CD4-positive, alpha-beta T cell (primary cell): Measurements from ENCODE around the gene ITPR3. TPM values are rescaled to one million over a fixed set of nuclear protein-coding genes. Genes with fewer than 3 reads are reported as not detected.

Source experiments
- ATAC-seq: fragments of 200-7000 bp; cut with Tn5 transposase; one replicate; pipeline ENCODE4 v1.10.0; 2022; ENCODE audit warnings: mild to moderate bottlenecking; ENCODE audit not compliant: poor library complexity
- CTCF ChIA-PET: fragments of 350-600 bp; sonication (Branson Sonifier 250); formaldehyde crosslinking; loops from one replicate; lab custom pipeline; 2021; ENCODE audit warnings: antibody characterized with exemption, inconsistent platforms; lab: Charles Lee
- POLR2A ChIA-PET: fragments of 350-600 bp; sonication (Branson Sonifier 250); formaldehyde crosslinking; loops from one replicate; lab custom pipeline; 2021; ENCODE audit warnings: antibody characterized with exemption, inconsistent platforms; lab: Charles Lee
- DNase-seq, 14 experiments: peaks; one replicate each; pipeline ENCODE4 v3.0.0-alpha.2; 2013 to 2020; ENCODE audit warnings: mixed read lengths in 2 of 14
- H3K27ac ChIP-seq, 2 donors: one replicate each; pipeline versions ENCODE4 v1.5.1 to v1.7.0; 2013; ENCODE audit warnings: low read length in 2 of 2, low read depth in 1 of 2, mild to moderate bottlenecking in 1 of 2
- H3K27me3 ChIP-seq, 2 experiments: 1 replicate in 1 of 2; 2 replicates in 1 of 2; pipeline versions ENCODE4 v1.6.1 to v1.7.0; 2013; ENCODE audit warnings: low read length in 2 of 2, control low read depth in 1 of 2, mild to moderate bottlenecking in 1 of 2, moderate library complexity in 1 of 2; ENCODE audit not compliant: insufficient read depth in 2 of 2, control insufficient read depth in 1 of 2
- H3K36me3 ChIP-seq: one replicate; pipeline ENCODE4 v1.6.1; 2013; ENCODE audit warnings: low read length, control low read depth; ENCODE audit not compliant: insufficient read depth
- H3K4me1 ChIP-seq: one replicate; pipeline ENCODE4 v1.6.1; 2013; ENCODE audit warnings: low read length, control low read depth; ENCODE audit not compliant: insufficient read depth
- H3K4me3 ChIP-seq: one replicate; pipeline ENCODE4 v1.5.1; 2013; ENCODE audit warnings: mild to moderate bottlenecking, low read length, moderate library complexity
- H3K9me3 ChIP-seq, 2 experiments: 1 replicate in 1 of 2; 2 replicates in 1 of 2; pipeline versions ENCODE4 v1.6.1 to v1.7.0; 2013; ENCODE audit warnings: low read length in 2 of 2, mild to moderate bottlenecking in 2 of 2, control low read depth in 1 of 2, moderate library complexity in 1 of 2; ENCODE audit not compliant: control insufficient read depth in 1 of 2, insufficient read depth in 1 of 2
- H3K27ac Mint-ChIP-seq: one replicate; pipeline ENCODE4 v1.8.0; 2020; ENCODE audit warnings: mixed read lengths
- H3K27me3 Mint-ChIP-seq: one replicate; pipeline ENCODE4 v1.8.0; 2021; ENCODE audit warnings: mixed read lengths
- H3K36me3 Mint-ChIP-seq: one replicate; pipeline ENCODE4 v1.8.0; 2021; ENCODE audit warnings: low read depth, mixed read lengths
- H3K4me1 Mint-ChIP-seq: one replicate; pipeline ENCODE4 v1.8.0; 2021; ENCODE audit warnings: low read depth, mixed read lengths
- H3K4me3 Mint-ChIP-seq: one replicate; pipeline ENCODE4 v1.8.0; 2020; ENCODE audit warnings: mild to moderate bottlenecking, mixed read lengths
- H3K9me3 Mint-ChIP-seq: one replicate; pipeline ENCODE4 v1.8.0; 2020; ENCODE audit warnings: mixed read lengths
- intact Hi-C, 2 experiments: fragments of 100-400 bp; cut with DNase I in 1 of 2; cut with micrococcal nuclease in 1 of 2; formaldehyde crosslinking; loops; one replicate each; pipeline versions ENCODE4 v1.15.1 to v1.9.0; 2023 to 2025; cut with DNase I, micrococcal nuclease
- total RNA-seq, 174 experiments: library from RNA in 2 of 174; stranded (reverse) in 2 of 174; gene quantifications; one replicate each; pipeline ENCODE4 v1.2.3 and lab custom pipeline; 2021 to 2026
- TF ChIP-seq, protein P1 (sequence below): fragments of 200-600 bp; IDR thresholded peaks from one replicate; pipeline ENCODE4 v1.8.0; 2022; ENCODE audit warnings: antibody characterized with exemption, mild to moderate bottlenecking

Gene ITPR3
- total RNA-seq, 2 experiments from 2014 or later = 44.5 to 45.5 TPM

DNA sequence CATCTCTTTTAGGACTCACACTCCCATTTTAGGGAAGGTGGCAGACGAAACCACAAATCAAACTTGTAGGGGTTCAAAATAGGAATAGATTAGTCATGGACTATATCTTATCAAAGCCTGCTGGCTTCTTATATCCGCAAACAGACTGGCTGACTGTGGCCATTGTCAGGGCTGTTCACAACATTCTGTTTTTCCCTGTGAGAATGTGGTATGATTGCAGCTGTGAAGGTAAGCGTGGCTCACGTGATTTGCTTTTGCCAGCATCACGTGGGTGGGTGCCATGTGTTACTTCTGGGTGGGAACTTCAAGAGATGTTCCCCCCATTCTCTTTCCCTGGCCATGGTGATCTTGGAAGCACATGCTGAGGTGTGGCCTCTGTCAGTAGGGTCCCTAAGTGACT, 119.7 kb downstream of the ITPR3 start:
- H3K27me3 Mint-ChIP-seq = peaks cover 12% of the 10 kb centered on the region

GRCh38 chr6:33742092-33742491, 121.0 kb downstream of the ITPR3 start:
- Mint-ChIP-seq H3K27ac (no peak overlapping the region), H3K27me3 (peaks cover 12% of the 10 kb centered on the region), H3K9me3 (no peaks in the 10 kb centered on the region), H3K4me3 (no peak overlapping the region), H3K36me3 (no peaks in the 10 kb centered on the region), H3K4me1 (peaks cover 5% of the 10 kb centered on the region)
- TF ChIP-seq, protein P1, sequence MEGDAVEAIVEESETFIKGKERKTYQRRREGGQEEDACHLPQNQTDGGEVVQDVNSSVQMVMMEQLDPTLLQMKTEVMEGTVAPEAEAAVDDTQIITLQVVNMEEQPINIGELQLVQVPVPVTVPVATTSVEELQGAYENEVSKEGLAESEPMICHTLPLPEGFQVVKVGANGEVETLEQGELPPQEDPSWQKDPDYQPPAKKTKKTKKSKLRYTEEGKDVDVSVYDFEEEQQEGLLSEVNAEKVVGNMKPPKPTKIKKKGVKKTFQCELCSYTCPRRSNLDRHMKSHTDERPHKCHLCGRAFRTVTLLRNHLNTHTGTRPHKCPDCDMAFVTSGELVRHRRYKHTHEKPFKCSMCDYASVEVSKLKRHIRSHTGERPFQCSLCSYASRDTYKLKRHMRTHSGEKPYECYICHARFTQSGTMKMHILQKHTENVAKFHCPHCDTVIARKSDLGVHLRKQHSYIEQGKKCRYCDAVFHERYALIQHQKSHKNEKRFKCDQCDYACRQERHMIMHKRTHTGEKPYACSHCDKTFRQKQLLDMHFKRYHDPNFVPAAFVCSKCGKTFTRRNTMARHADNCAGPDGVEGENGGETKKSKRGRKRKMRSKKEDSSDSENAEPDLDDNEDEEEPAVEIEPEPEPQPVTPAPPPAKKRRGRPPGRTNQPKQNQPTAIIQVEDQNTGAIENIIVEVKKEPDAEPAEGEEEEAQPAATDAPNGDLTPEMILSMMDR = no peak
- H3K4me3 ChIP-seq = no peak overlapping the region
- ChIA-PET CTCF (no interaction called here), POLR2A (no interaction called here)
- H3K4me1 ChIP-seq = peaks cover 5% of the 10 kb centered on the region
- ATAC-seq = no peak
- DNase-seq = no peak
- intact Hi-C loops = no loop called here
- H3K27ac ChIP-seq = no peak overlapping the region
- no peaks in the 10 kb centered on the region for H3K36me3 ChIP-seq
- peaks cover 4% of the 10 kb centered on the region in 2 experiments for H3K27me3 ChIP-seq
- no peaks in the 10 kb centered on the region for H3K9me3 ChIP-seq

More for the DNA sequence above, 119.7 kb downstream of the ITPR3 start:
- Histone ChIP-seq H3K4me3 (no peak overlapping the region), H3K27ac (no peak overlapping the region), H3K36me3 (no peaks in the 10 kb centered on the region), H3K27me3 (peaks cover 2 to 4% of the 10 kb centered on the region in 2 experiments), H3K9me3 (no peaks in the 10 kb centered on the region), H3K4me1 (peaks cover 5% of the 10 kb centered on the region)
- no peak for ATAC-seq
- TF ChIP-seq, protein P1 = no peak
- Mint-ChIP-seq H3K27ac (no peak overlapping the region), H3K4me3 (no peak overlapping the region), H3K9me3 (no peaks in the 10 kb centered on the region), H3K36me3 (no peaks in the 10 kb centered on the region), H3K4me1 (peaks cover 5% of the 10 kb centered on the region)
- POLR2A ChIA-PET = no interaction called here
- CTCF ChIA-PET = interaction anchor here (0.7 kb wide), 1 partner anchor 38 kb away, joined by 3 read pairs; no protein-coding TSS in a partner anchor
- intact Hi-C loops = loop anchor here in 1 of 2 experiments (2.0 kb wide), 1 partner anchor 152 kb away; no protein-coding TSS in a partner anchor
- DNase-seq = no peak

GRCh38 chr6:33742837-33743236, 121.7 kb downstream of the ITPR3 start:
- peaks cover 4% of the 10 kb centered on the region in 2 experiments for H3K27me3 ChIP-seq
- Mint-ChIP-seq H3K4me1 (peaks cover 5% of the 10 kb centered on the region), H3K27me3 (peaks cover 12% of the 10 kb centered on the region), H3K9me3 (no peaks in the 10 kb centered on the region), H3K4me3 (no peak overlapping the region), H3K27ac (no peak overlapping the region), H3K36me3 (no peaks in the 10 kb centered on the region)
- H3K36me3 ChIP-seq = no peaks in the 10 kb centered on the region
- H3K4me3 ChIP-seq = no peak overlapping the region
- H3K27ac ChIP-seq = no peak overlapping the region
- H3K4me1 ChIP-seq = peaks cover 5% of the 10 kb centered on the region
- DNase-seq (no peak), ATAC-seq (no peak)
- H3K9me3 ChIP-seq = no peaks in the 10 kb centered on the region
- CTCF ChIA-PET = interaction anchor here (3.7 kb wide), 1 partner anchor 32 kb away, joined by 26 read pairs; the partner anchor contains the start of gene UQCC2
- POLR2A ChIA-PET = no interaction called here
- intact Hi-C loops = no loop called here
- TF ChIP-seq, protein P1 = no peak
